ENCODE measurements around the gene PPCDC. TPM values are rescaled to one million over a fixed set of nuclear protein-coding genes. Genes with fewer than 3 reads are reported as not detected.

The PPCDC gene, protein sequence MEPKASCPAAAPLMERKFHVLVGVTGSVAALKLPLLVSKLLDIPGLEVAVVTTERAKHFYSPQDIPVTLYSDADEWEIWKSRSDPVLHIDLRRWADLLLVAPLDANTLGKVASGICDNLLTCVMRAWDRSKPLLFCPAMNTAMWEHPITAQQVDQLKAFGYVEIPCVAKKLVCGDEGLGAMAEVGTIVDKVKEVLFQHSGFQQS
- 19.5 and 28.9 TPM in 2 replicates for total RNA-seq

GRCh38 chr15:75023181-75023871 is at the start of gene PPCDC:
TSS of gene PPCDC (plus strand) at chr15:75023590. CDS start at chr15:75028319, 4,729 bp downstream.

GRCh38 chr15:74995182-74995778 is 28.1 kb upstream of the PPCDC start, which contains the start of gene SCAMP5:
TSS of gene SCAMP5 (plus strand) at chr15:74995563. CDS start at chr15:75011840, 16,277 bp downstream.

Other genes with a start within 250 kb of the PPCDC start
- 30.0 and 30.9 TPM in 2 replicates for gene CSK, start 241.5 kb upstream of the PPCDC start, total RNA-seq
- not detected in 2 replicates for gene LMAN1L, start 210.8 kb upstream of the PPCDC start, total RNA-seq
- not detected in 2 replicates for gene CPLX3, start 197.0 kb upstream of the PPCDC start, total RNA-seq
- gene ULK3, start 180.4 kb upstream of the PPCDC start, total RNA-seq: 33.4 and 36.1 TPM in 2 replicates
- 71.6 and 77.7 TPM in 2 replicates for gene SCAMP2, start 150.2 kb upstream of the PPCDC start, total RNA-seq
- gene MPI, start 133.5 kb upstream of the PPCDC start, total RNA-seq: 35.4 and 42.9 TPM in 2 replicates
- 21.5 and 21.8 TPM in 2 replicates for gene FAM219B, start 116.7 kb upstream of the PPCDC start, total RNA-seq
- 199 and 206 TPM in 2 replicates for gene COX5A, start 85.5 kb upstream of the PPCDC start, total RNA-seq
- 24.3 and 27.0 TPM in 2 replicates for gene RPP25, start 66.8 kb upstream of the PPCDC start, total RNA-seq
- 3.6 and 4.3 TPM in 2 replicates for gene SCAMP5, start 28.0 kb upstream of the PPCDC start, total RNA-seq
- gene C15orf39, start 178.3 kb downstream of the PPCDC start, total RNA-seq: 15.5 and 19.8 TPM in 2 replicates
- not detected in 2 replicates for gene GOLGA6C, start 234.7 kb downstream of the PPCDC start, total RNA-seq

All from mammary microvascular endothelial cell (primary cell).